GM18507 (cell line): Measurements from ENCODE around the gene CDC42BPA.
"Not testable (repeated sequence)": the region's sequence is repeated elsewhere in the genome, so short reads cannot be mapped to it uniquely, and the experiment has no call there.

ENCODE experiments used
- DNase-seq: peaks from one replicate; pipeline ENCODE4 v3.0.0; 2011; ENCODE audit warnings: low read depth; ENCODE audit not compliant: insufficient read length; ENCODE audit errors: extremely low spot score
- FAIRE-seq: peaks from 2 replicates; lab custom pipeline; 2011; peaks lifted over from hg19 to GRCh38; lab: Jason Lieb, UNC

CDC42BPA gene

GRCh38 chr1:227318016-227318852, at the start of gene CDC42BPA:
Gene CDC42BPA, minus strand, starts transcription at chr1:227318492. Its CDS starts 1,310 bp downstream, at chr1:227317182.
- no peak for DNase-seq
- FAIRE-seq: no peak

DNA sequence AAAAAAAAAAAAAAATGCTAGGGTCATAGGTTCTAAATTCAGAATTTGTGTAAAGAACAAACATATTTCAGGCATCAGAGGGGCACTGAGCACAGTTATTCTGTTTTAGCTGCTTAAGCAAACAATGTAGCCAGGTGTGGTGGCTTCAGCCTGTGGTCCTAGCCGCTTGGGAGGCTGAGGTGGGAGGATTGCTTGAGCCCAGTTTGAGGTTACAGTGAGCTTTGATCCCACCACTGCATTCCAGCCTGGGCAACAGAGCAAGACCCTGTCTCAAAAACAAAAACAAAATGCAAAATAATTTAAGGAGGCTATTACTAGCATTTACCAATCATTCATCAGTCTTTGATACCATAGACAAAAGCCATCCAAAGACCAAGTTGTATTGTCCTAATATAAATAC, 49.7 kb upstream of the CDC42BPA start:
- DNase-seq (no peak), FAIRE-seq (no peak)

GRCh38 chr1:227365473-227366431, 47.5 kb upstream of the CDC42BPA start:
- FAIRE-seq: no peak
- DNase-seq: no peak

- DNase-seq: no peak
- no peak for FAIRE-seq
These were observed 46.4 kb upstream of the CDC42BPA start for GRCh38 chr1:227364657-227365056.

DNA sequence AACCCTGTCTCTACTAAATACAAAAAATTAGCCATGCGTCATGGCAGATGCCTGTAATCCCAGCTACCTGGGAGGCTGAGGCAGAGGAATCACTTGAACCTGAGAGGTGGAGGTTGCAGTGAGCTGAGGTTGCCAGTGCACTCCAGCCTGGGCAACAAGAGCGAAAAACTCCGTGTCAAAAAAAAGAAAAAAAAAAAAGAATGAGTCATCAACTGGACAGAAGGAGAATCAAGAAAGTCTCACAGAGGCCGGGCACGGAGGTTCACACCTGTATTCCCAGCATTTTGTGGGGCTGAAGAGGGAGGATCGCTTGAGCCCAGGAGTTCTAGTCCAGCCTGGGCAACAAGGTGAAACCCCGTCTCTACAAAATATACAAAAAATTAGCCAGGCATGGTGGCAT, 45.5 kb upstream of the CDC42BPA start:
- FAIRE-seq (no peak), DNase-seq (no peak)

GRCh38 chr1:227362039-227362438, 43.7 kb upstream of the CDC42BPA start:
- FAIRE-seq (no peak), DNase-seq (no peak)

GRCh38 chr1:227357927-227358302, 39.6 kb upstream of the CDC42BPA start:
- DNase-seq (no peak), FAIRE-seq (no peak)

- DNase-seq (no peak), FAIRE-seq (no peak)
These were observed 39.1 kb upstream of the CDC42BPA start for GRCh38 chr1:227357171-227357926.

DNA sequence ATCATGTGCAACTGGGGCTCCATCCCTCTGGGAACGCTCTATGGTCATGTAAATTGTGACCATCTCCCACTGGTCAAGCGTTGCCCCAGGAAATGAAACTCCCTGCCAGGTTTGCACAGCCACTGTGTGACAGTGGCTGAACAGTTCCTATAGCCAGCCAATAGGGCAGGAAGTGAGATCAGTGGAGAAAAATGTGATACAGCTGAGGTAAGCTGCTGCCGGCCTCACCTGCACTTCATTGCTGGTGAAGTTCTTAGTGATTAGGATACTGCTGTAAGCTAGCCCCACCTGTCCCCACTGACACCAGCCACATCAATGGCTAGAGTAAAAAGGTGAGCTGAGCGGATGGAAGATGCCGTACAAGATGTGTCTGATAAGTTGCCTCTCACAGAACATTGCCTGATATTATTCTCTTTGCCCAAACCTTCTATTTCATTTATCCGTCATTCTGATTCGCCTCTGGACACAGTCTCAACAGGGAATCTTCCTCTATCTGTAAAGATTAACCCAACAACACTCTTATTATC, 38.4 kb upstream of the CDC42BPA start:
- FAIRE-seq: no peak

GRCh38 chr1:227355542-227356245, 37.4 kb upstream of the CDC42BPA start:
- FAIRE-seq: no peak
- DNase-seq: no peak

More for the DNA sequence above, 38.4 kb upstream of the CDC42BPA start:
- DNase-seq: no peak

DNA sequence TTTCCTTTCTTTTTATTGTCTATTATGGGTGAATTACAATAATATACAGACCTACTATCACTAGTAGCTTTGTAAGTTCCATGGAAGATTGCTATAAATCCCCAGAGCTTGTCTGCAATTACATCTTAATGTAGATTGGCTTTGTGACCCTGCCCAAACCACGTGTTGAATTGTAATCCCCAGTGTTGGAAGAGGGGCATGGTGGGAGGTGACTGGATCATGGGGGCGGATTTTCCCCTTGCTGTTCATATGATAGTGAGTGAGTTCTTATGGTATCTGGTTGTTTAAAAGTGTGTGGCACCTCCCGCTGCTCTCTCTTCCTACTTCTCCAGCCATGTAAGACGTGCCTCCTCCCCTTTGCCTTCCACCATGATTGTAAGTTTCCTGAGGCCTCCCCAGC, 34.9 kb upstream of the CDC42BPA start:
- FAIRE-seq: no peak
- DNase-seq: no peak

- not testable (repeated sequence) for DNase-seq, FAIRE-seq
These were observed 33.9 kb upstream of the CDC42BPA start for GRCh38 chr1:227352164-227352563.

- DNase-seq (no peak), FAIRE-seq (no peak)
These were observed 33.2 kb upstream of the CDC42BPA start for GRCh38 chr1:227351443-227351842.

DNA sequence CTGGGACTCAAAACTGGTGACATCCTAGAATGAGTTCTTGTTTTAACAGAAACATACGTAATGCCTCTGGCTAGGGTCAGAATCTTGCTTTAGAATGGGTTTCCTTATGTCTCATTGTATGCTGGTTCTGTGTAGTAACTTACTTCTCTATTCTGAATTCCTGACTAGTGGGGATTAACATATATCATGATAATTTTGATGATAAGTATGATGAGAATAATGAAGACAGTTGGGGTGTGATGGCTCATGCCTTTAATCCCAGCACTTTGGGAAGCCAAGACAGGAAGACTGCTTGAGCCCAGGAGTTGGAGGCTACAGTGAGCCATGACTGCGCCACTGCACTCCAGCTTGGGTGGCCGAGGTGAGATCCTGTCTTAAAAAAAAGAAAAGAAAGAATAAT, 31.7 kb upstream of the CDC42BPA start:
- FAIRE-seq (no peak), DNase-seq (no peak)

DNA sequence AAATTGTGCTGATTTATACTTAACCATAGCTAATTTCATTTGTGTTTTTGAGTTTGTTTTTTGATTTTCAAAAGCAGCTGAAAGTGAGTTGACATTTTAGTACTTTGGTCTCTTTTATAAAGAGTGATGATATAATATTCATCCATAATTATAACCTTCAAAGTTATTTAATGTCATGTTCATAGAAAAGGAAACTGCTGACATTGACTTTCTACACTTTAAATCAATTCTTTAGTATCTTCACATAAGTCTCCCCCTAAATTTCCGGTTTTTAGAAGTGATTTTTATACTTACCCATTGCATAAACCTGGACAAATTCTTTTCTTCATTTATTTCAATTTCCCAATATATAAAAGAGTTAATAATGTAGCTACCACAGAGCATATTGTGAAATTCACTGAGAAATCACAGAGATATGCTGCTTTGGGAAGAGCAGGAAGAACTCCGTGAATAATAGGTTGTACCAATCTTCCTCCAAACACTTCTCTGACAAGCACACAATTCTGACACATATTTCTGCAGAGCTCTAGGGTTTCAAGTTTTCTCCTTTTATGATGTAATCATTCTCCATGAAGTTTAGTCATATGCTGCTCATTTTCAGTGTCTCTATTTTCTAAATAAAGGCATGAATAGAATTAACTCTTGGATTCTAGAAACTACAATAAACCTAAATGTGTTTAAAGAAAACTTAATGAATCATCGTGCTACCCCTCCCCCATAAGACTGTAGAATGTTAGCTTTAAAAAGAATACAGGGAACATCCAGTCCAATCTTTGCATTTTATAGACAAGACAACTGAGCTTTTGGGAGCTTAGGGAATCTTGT, 25.6 kb upstream of the CDC42BPA start:
- no peak for FAIRE-seq
- no peak for DNase-seq

GRCh38 chr1:227343206-227343605, 24.9 kb upstream of the CDC42BPA start:
- no peak for FAIRE-seq
- DNase-seq: no peak

DNA sequence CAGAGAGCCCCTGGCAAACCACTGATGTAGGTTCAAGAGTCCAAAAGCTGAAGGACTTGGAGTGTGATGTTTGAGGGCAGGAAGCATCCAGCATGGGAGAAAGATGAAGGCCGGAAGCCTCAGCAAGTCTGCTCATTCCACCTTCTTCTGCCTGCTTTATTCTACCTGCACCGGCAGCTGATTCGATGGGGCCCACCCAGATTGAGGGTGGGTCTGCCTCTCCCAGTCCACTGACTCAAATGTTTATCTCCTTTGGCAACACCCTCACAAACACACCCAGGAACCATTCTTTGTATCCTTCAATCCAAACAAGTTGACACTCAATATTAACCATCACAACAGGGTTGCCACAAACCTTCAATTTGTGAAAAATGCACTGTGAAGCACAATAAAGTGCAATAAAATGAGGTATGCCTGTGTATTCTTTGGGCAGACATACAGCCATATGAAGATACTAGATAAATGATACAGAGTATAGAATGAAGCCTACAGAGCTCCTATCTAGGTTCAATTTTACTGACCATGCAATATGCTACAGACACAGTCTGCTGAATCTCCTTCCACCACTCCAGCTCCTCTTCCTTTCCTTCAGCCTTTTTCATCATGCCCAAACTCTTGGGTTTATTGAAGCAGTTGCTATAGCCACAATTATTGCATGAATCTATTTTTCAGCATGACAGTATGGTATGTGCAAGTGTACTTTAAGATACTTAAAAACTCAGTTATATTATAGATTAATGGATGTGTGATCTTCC, 24.0 kb upstream of the CDC42BPA start:
- FAIRE-seq (no peak), DNase-seq (no peak)
